H1 (cell line): ENCODE data around the gene KRT5.

Experiments
- BCL11A ChIP-seq, 2 experiments: IDR thresholded peaks; one replicate each; pipeline ENCODE4 v1.6.1; 2011; ENCODE audit warnings: low read depth in 2 of 2, low read length in 2 of 2, mild to moderate bottlenecking in 2 of 2
- CBX8 ChIP-seq: fragments of 300-800, 300-1000 bp; sonication (generic); IDR thresholded peaks from 2 replicates; pipeline ENCODE4 v1.7.1; 2016; ENCODE audit warnings: low read depth, low read length, borderline replicate concordance
- CHD2 ChIP-seq: IDR thresholded peaks from 2 replicates; pipeline ENCODE4 v1.6.1; 2012; ENCODE audit warnings: low read length, improper control_type of control experiment
- CREB1 ChIP-seq: IDR thresholded peaks from 2 replicates; pipeline ENCODE4 v1.6.1; 2012; ENCODE audit warnings: inconsistent platforms
- CTCF ChIP-seq, 3 experiments: IDR thresholded peaks; 1 replicate in 2 of 3; 2 replicates in 1 of 3; pipeline versions ENCODE4 v1.5.1 to v1.6.1; 2011; ENCODE audit warnings: low read length in 3 of 3, mild to moderate bottlenecking in 3 of 3, inconsistent platforms in 2 of 3, low read depth in 1 of 3, moderate library complexity in 1 of 3; ENCODE audit not compliant: insufficient read depth in 1 of 3; ENCODE audit errors: control extremely low read depth in 1 of 3
- EZH2 ChIP-seq: fragments of 200-600 bp; sonication (generic); IDR thresholded peaks from 2 replicates; pipeline ENCODE4 v1.7.1; 2012; ENCODE audit warnings: low read depth, mild to moderate bottlenecking, moderate library complexity, low read length, inconsistent platforms; ENCODE audit not compliant: severe bottlenecking
- FOSL1 ChIP-seq: IDR thresholded peaks from 2 replicates; pipeline ENCODE4 v1.6.1; 2011; ENCODE audit warnings: mild to moderate bottlenecking, low read depth, low read length, moderate library complexity; ENCODE audit not compliant: insufficient read depth
- GABPA ChIP-seq: IDR thresholded peaks from 2 replicates; pipeline ENCODE4 v1.6.1; 2011; ENCODE audit warnings: mild to moderate bottlenecking, low read length, moderate library complexity, borderline replicate concordance; ENCODE audit not compliant: insufficient read depth
- HDAC2 ChIP-seq, 2 experiments: fragments of 300-600 bp in 1 of 2; sonication (generic) in 1 of 2; IDR thresholded peaks; 2 replicates each; pipeline ENCODE4 v1.6.1; 2011 to 2012; ENCODE audit warnings: low read depth in 2 of 2, low read length in 2 of 2, mild to moderate bottlenecking in 2 of 2, moderate library complexity in 2 of 2, borderline replicate concordance in 1 of 2, inconsistent platforms in 1 of 2
- MAX ChIP-seq: IDR thresholded peaks from 2 replicates; pipeline ENCODE4 v1.6.1; 2012; ENCODE audit warnings: inconsistent platforms
- POLR2A ChIP-seq, 2 experiments: IDR thresholded peaks; 1 replicate in 1 of 2; 2 replicates in 1 of 2; pipeline ENCODE4 v1.6.1; 2011; ENCODE audit warnings: low read depth in 2 of 2, low read length in 2 of 2, mild to moderate bottlenecking in 2 of 2; ENCODE audit errors: control extremely low read depth in 1 of 2
- POLR2AphosphoS5 ChIP-seq: IDR thresholded peaks from 2 replicates; pipeline ENCODE4 v1.6.1; 2011; ENCODE audit warnings: low read depth, low read length
- SIX5 ChIP-seq: IDR thresholded peaks from 2 replicates; pipeline ENCODE4 v1.6.1; 2011; ENCODE audit warnings: mild to moderate bottlenecking, low read depth, low read length
- ZNF274 ChIP-seq: IDR thresholded peaks from 2 replicates; pipeline ENCODE4 v1.7.0; 2012; ENCODE audit warnings: low read length, borderline replicate concordance; ENCODE audit errors: extremely low read depth

GRCh38 chr12:52518574-52519386 lies 1.4 kb downstream of the KRT5 start:
- TF ChIP-seq MAX, result no peak
- TF ChIP-seq POLR2AphosphoS5, result no peak
- TF ChIP-seq EZH2, result no peak
- TF ChIP-seq GABPA, result no peak
- no peak for TF ChIP-seq CBX8
- TF ChIP-seq CTCF (IDR thresholded peaks at IDR 0.05; ENCODE audit: control extremely low read depth in 1 of 3, insufficient read depth in 1 of 3, low read depth in 1 of 3, low read length in 3 of 3), result no peak
- TF ChIP-seq HDAC2 (IDR thresholded peaks at IDR 0.05; ENCODE audit: borderline replicate concordance in 1 of 2, low read depth in 2 of 2, low read length in 2 of 2), result no peak
- TF ChIP-seq BCL11A (IDR thresholded peaks at IDR 0.05; ENCODE audit: low read depth in 2 of 2, low read length in 2 of 2), result no peak
- TF ChIP-seq CREB1, result no peak
- TF ChIP-seq SIX5, result no peak
- TF ChIP-seq ZNF274, result no peak
- no peak for TF ChIP-seq POLR2A (IDR thresholded peaks at IDR 0.05; ENCODE audit: control extremely low read depth in 1 of 2, low read depth in 2 of 2, low read length in 2 of 2)
- TF ChIP-seq CHD2, result no peak
- TF ChIP-seq FOSL1, result no peak
